ENCODE results near the gene KCTD17. TPM values are rescaled to one million over a fixed set of nuclear protein-coding genes. Genes with fewer than 3 reads are reported as not detected.
A peak's percentile ranks its signal among the peaks of the same experiment; 100 is the strongest.

KCTD17 gene
- total RNA-seq, 1 experiment from 2014 or later, result 39.1 TPM

DNA sequence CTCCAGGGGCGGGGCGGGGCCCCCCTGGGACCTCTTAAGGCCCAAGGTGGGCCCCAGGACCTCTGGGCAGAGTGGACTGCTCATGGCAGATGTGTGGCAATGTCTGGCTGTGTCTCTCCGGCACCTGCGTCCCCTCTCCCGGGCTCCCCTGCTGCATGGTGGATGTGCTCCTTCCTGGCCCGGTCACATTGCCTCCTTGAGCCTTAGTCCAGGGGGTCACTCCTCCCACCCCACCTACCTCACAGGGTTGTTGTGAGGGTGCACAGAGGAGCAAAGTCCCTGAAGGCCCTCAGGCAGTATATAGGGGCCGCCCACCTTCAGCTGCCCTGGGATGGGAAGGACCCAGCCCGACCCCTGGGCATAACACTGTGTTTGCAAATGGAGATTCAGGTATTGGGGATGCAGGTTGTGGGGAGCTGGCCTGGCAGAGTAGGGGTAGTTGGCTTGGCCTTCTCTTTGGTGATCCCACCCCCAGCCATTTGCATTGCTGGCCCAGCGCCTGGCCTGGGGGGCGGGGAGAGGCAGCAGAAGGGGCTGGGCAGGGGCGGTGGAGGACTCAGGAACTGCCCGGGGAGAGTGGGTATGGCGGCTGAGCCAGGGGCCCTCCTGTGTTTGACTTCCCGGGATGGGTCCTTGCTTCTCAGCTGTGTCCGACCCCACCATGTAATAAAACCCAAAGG lies 11.3 kb downstream of the KCTD17 start:
- H3K9me3 ChIP-seq (ENCODE audit: low read depth, low read length, poor library complexity, severe bottlenecking), result no peaks in the 10 kb centered on the region
- H3K27me3 ChIP-seq (replicated peaks; ENCODE audit: insufficient read depth, low read depth, low read length, poor library complexity), result no peaks in the 10 kb centered on the region
- H3K36me3 ChIP-seq (ENCODE audit: insufficient read depth, low read length, poor library complexity, severe bottlenecking), result no peaks in the 10 kb centered on the region
- no peaks in the 10 kb centered on the region for H3K4me1 ChIP-seq (ENCODE audit: insufficient read depth, low read length, poor library complexity, severe bottlenecking)
- H3K4me3 ChIP-seq (ENCODE audit: low read depth, low read length, poor library complexity, severe bottlenecking), result no peak overlapping the region
- ChIA-PET CTCF (interaction anchor here (0.7 kb wide), 1 partner anchor 106 kb away, joined by 8 read pairs; no protein-coding TSS in a partner anchor), POLR2A (ENCODE audit: low non-redundant PET) (no interaction called here)
- DNase-seq (ENCODE audit: low spot score), result no peak
- BruUV-seq (replicated peaks), result TSS peak; percentile 27
- H3K27ac ChIP-seq (ENCODE audit: low read depth, low read length, poor library complexity, severe bottlenecking), result no peak overlapping the region
- TF ChIP-seq, protein P1, sequence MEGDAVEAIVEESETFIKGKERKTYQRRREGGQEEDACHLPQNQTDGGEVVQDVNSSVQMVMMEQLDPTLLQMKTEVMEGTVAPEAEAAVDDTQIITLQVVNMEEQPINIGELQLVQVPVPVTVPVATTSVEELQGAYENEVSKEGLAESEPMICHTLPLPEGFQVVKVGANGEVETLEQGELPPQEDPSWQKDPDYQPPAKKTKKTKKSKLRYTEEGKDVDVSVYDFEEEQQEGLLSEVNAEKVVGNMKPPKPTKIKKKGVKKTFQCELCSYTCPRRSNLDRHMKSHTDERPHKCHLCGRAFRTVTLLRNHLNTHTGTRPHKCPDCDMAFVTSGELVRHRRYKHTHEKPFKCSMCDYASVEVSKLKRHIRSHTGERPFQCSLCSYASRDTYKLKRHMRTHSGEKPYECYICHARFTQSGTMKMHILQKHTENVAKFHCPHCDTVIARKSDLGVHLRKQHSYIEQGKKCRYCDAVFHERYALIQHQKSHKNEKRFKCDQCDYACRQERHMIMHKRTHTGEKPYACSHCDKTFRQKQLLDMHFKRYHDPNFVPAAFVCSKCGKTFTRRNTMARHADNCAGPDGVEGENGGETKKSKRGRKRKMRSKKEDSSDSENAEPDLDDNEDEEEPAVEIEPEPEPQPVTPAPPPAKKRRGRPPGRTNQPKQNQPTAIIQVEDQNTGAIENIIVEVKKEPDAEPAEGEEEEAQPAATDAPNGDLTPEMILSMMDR (conservative IDR thresholded peaks at IDR 0.05; ENCODE audit: low read depth, low read length), result no peak
- intact Hi-C loops (cut with micrococcal nuclease; ENCODE audit: unreplicated experiment), result no loop called here

- POLR2A ChIA-PET (ENCODE audit: low non-redundant PET), result no interaction called here
- CTCF ChIA-PET, result no interaction called here
Measured at GRCh38 chr22:37063431-37064420, 12.2 kb downstream of the KCTD17 start.

DNA sequence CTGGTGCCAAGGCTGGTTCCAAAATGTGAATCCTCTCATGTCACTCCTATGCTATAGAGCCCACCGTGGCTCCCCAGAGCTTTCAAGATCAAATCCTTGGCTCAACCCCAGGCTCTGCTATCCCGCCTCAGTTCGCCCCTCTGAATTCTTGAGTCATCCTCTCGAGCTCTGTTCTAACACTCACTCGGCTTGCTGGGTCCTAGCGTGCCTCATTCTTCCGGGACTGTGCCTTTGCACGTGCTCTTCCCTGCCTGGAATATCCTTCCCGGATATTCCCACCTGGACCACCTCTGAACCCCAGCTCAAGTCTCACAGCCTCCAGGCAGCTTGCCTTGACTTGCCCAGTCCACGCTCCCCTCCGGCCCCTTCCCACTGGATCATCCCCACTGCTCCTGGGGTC lies 13.0 kb downstream of the KCTD17 start:
- Histone ChIP-seq H3K36me3 (ENCODE audit: insufficient read depth, low read length, poor library complexity, severe bottlenecking) (no peaks in the 10 kb centered on the region), H3K4me1 (ENCODE audit: insufficient read depth, low read length, poor library complexity, severe bottlenecking) (no peaks in the 10 kb centered on the region), H3K27me3 (replicated peaks; ENCODE audit: insufficient read depth, low read depth, low read length, poor library complexity) (peaks cover 13% of the 10 kb centered on the region), H3K4me3 (ENCODE audit: low read depth, low read length, poor library complexity, severe bottlenecking) (no peak overlapping the region), H3K9me3 (ENCODE audit: low read depth, low read length, poor library complexity, severe bottlenecking) (no peaks in the 10 kb centered on the region), H3K27ac (ENCODE audit: low read depth, low read length, poor library complexity, severe bottlenecking) (no peak overlapping the region)
- TF ChIP-seq, protein P1 (conservative IDR thresholded peaks at IDR 0.05; ENCODE audit: low read depth, low read length), result no peak
- no peak for TF ChIP-seq EZH2 (IDR thresholded peaks at IDR 0.05; ENCODE audit: borderline replicate concordance, low read depth, low read length, poor library complexity, severe bottlenecking)
- ChIA-PET POLR2A (ENCODE audit: low non-redundant PET) (no interaction called here), CTCF (no interaction called here)
- intact Hi-C loops (cut with micrococcal nuclease; ENCODE audit: unreplicated experiment), result no loop called here
- no peak for DNase-seq (ENCODE audit: low spot score)
- no TSS peak for BruUV-seq (replicated peaks)

More at GRCh38 chr22:37063431-37064420, 12.2 kb downstream of the KCTD17 start:
- Histone ChIP-seq H3K27ac (ENCODE audit: low read depth, low read length, poor library complexity, severe bottlenecking) (no peak overlapping the region), H3K9me3 (ENCODE audit: low read depth, low read length, poor library complexity, severe bottlenecking) (no peaks in the 10 kb centered on the region), H3K4me1 (ENCODE audit: insufficient read depth, low read length, poor library complexity, severe bottlenecking) (no peaks in the 10 kb centered on the region), H3K4me3 (ENCODE audit: low read depth, low read length, poor library complexity, severe bottlenecking) (no peak overlapping the region), H3K36me3 (ENCODE audit: insufficient read depth, low read length, poor library complexity, severe bottlenecking) (no peaks in the 10 kb centered on the region), H3K27me3 (replicated peaks; ENCODE audit: insufficient read depth, low read depth, low read length, poor library complexity) (peaks cover 5% of the 10 kb centered on the region)
- BruUV-seq (replicated peaks), result no TSS peak
- TF ChIP-seq, protein P1 (conservative IDR thresholded peaks at IDR 0.05; ENCODE audit: low read depth, low read length), result no peak
- TF ChIP-seq EZH2 (IDR thresholded peaks at IDR 0.05; ENCODE audit: borderline replicate concordance, low read depth, low read length, poor library complexity, severe bottlenecking), result no peak
- DNase-seq (ENCODE audit: low spot score), result no peak
- intact Hi-C loops (cut with micrococcal nuclease; ENCODE audit: unreplicated experiment), result no loop called here

Data from A673 (cell line).